H9 (cell line): ENCODE measurements around the gene RMRP. TPM values are rescaled to one million over a fixed set of nuclear protein-coding genes. Genes with fewer than 3 reads are reported as not detected.

Source experiments
- DNase-seq: peaks from one replicate; pipeline ENCODE4 v3.0.0-alpha.2; 2017
- H2AFZ ChIP-seq: one replicate; pipeline ENCODE4 v1.6.1; 2013; ENCODE audit warnings: mild to moderate bottlenecking, low read length, control low read depth, moderate library complexity
- H2AK5ac ChIP-seq: 2 replicates; pipeline ENCODE4 v1.6.1; 2013; ENCODE audit warnings: low read length, control low read depth, mixed read lengths; ENCODE audit not compliant: insufficient read length
- H2BK120ac ChIP-seq: one replicate; pipeline ENCODE4 v1.6.1; 2013; ENCODE audit warnings: low read depth, mild to moderate bottlenecking, low read length, control low read depth, inconsistent platforms; ENCODE audit not compliant: poor library complexity, severe bottlenecking
- H2BK12ac ChIP-seq: 2 replicates; pipeline ENCODE4 v1.6.1; 2013; ENCODE audit warnings: low read length, control low read depth, mixed read lengths, low read depth; ENCODE audit not compliant: insufficient read length
- H2BK15ac ChIP-seq: 2 replicates; pipeline ENCODE4 v1.6.1; 2013; ENCODE audit warnings: low read depth, low read length, control low read depth
- H2BK20ac ChIP-seq: one replicate; pipeline ENCODE4 v1.6.1; 2013; ENCODE audit warnings: low read depth, mild to moderate bottlenecking, low read length, control low read depth, inconsistent platforms; ENCODE audit not compliant: poor library complexity, severe bottlenecking
- H2BK5ac ChIP-seq: 2 replicates; pipeline ENCODE4 v1.6.1; 2013; ENCODE audit warnings: low read length, control low read depth, mixed read lengths; ENCODE audit not compliant: insufficient read length
- H3K14ac ChIP-seq: 2 replicates; pipeline ENCODE4 v1.6.1; 2013; ENCODE audit warnings: low read length, control low read depth; ENCODE audit not compliant: insufficient read depth
- H3K18ac ChIP-seq: 2 replicates; pipeline ENCODE4 v1.6.1; 2013; ENCODE audit warnings: low read depth, mild to moderate bottlenecking, mixed read lengths, low read length, control low read depth; ENCODE audit not compliant: insufficient read length
- H3K23ac ChIP-seq: 2 replicates; pipeline ENCODE4 v1.6.1; 2013; ENCODE audit warnings: low read length, control low read depth, mixed read lengths, low read depth; ENCODE audit not compliant: insufficient read length
- H3K23me2 ChIP-seq: 2 replicates; pipeline ENCODE4 v1.6.1; 2013; ENCODE audit warnings: low read depth, mild to moderate bottlenecking, mixed read lengths, low read length, control low read depth; ENCODE audit not compliant: insufficient read length, poor library complexity, severe bottlenecking
- H3K27ac ChIP-seq: 2 replicates; pipeline ENCODE4 v1.5.1; 2013; ENCODE audit warnings: low read length, control low read depth, mixed read lengths, low read depth; ENCODE audit not compliant: insufficient read length
- H3K27me3 ChIP-seq: 2 replicates; pipeline ENCODE4 v1.6.1; 2013; ENCODE audit warnings: low read length, control low read depth, inconsistent platforms; ENCODE audit not compliant: insufficient read depth
- H3K4ac ChIP-seq: 2 replicates; pipeline ENCODE4 v1.6.1; 2013; ENCODE audit warnings: low read depth, mild to moderate bottlenecking, control low read depth, inconsistent platforms, low read length, moderate library complexity
- H3K4me1 ChIP-seq: 2 replicates; pipeline ENCODE4 v1.6.1; 2013; ENCODE audit warnings: low read length, control low read depth, inconsistent platforms; ENCODE audit not compliant: insufficient read depth
- H3K4me2 ChIP-seq: 2 replicates; pipeline ENCODE4 v1.6.1; 2013; ENCODE audit warnings: low read length, control low read depth, mixed read lengths; ENCODE audit not compliant: insufficient read length, insufficient read depth
- H3K56ac ChIP-seq: 2 replicates; pipeline ENCODE4 v1.6.1; 2013; ENCODE audit warnings: low read depth, mild to moderate bottlenecking, mixed read lengths, low read length, control low read depth; ENCODE audit not compliant: insufficient read length
- H3K79me1 ChIP-seq: 2 replicates; pipeline ENCODE4 v1.6.1; 2013; ENCODE audit warnings: low read depth, mild to moderate bottlenecking, moderate library complexity, low read length, control low read depth, inconsistent platforms; ENCODE audit not compliant: insufficient read depth, poor library complexity, severe bottlenecking
- H3K79me2 ChIP-seq: 2 replicates; pipeline ENCODE4 v1.6.1; 2013; ENCODE audit warnings: low read length, control low read depth, inconsistent platforms; ENCODE audit not compliant: insufficient read depth
- H3K9ac ChIP-seq: 2 replicates; pipeline ENCODE4 v1.6.1; 2013; ENCODE audit warnings: low read length, control low read depth, mixed read lengths; ENCODE audit not compliant: insufficient read length; ENCODE audit errors: extremely low read depth
- H3K9me3 ChIP-seq: one replicate; pipeline ENCODE4 v1.6.1; 2013; ENCODE audit warnings: low read depth, low read length, inconsistent platforms; ENCODE audit not compliant: control insufficient read depth
- H3T11ph ChIP-seq: one replicate; pipeline ENCODE4 v1.6.1; 2013; ENCODE audit warnings: mild to moderate bottlenecking, low read length, control low read depth, inconsistent platforms
- H4K20me1 ChIP-seq: one replicate; pipeline ENCODE4 v1.6.1; 2013; ENCODE audit not compliant: control insufficient read depth, insufficient read length, insufficient read depth
- H4K5ac ChIP-seq: 2 replicates; pipeline ENCODE4 v1.6.1; 2013; ENCODE audit warnings: low read depth, mild to moderate bottlenecking, mixed read lengths, low read length, control low read depth; ENCODE audit not compliant: insufficient read length
- H4K8ac ChIP-seq: replicated peaks from 2 replicates; pipeline ENCODE4 v1.6.1; 2013; ENCODE audit warnings: low read length, control low read depth, mixed read lengths, low read depth; ENCODE audit not compliant: insufficient read length
- H4K91ac ChIP-seq: 2 replicates; pipeline ENCODE4 v1.6.1; 2013; ENCODE audit warnings: low read depth, mild to moderate bottlenecking, moderate library complexity, mixed read lengths, low read length, control low read depth; ENCODE audit not compliant: insufficient read length
- H3K27ac Mint-ChIP-seq, 3 experiments: 2 replicates in 2 of 3; 3 replicates in 1 of 3; pipeline ENCODE4 v1.8.0; 2020 to 2021; ENCODE audit warnings: mixed read lengths in 3 of 3, mild to moderate bottlenecking in 1 of 3, moderate library complexity in 1 of 3
- H3K27me3 Mint-ChIP-seq: 2 replicates; pipeline ENCODE4 v1.8.0; 2021; ENCODE audit warnings: low read depth, mild to moderate bottlenecking, moderate library complexity, mixed read lengths
- H3K36me3 Mint-ChIP-seq, 3 experiments: 2 replicates in 2 of 3; 3 replicates in 1 of 3; pipeline ENCODE4 v1.8.0; 2020 to 2021; ENCODE audit warnings: low read depth in 3 of 3, mixed read lengths in 3 of 3; ENCODE audit not compliant: insufficient read depth in 1 of 3
- H3K4me1 Mint-ChIP-seq, 2 experiments: 2 replicates each; pipeline ENCODE4 v1.8.0; 2020; ENCODE audit warnings: mixed read lengths in 2 of 2
- H3K4me3 Mint-ChIP-seq, 2 experiments: 2 replicates in 1 of 2; 3 replicates in 1 of 2; pipeline ENCODE4 v1.8.0; 2020 to 2021; ENCODE audit warnings: mild to moderate bottlenecking in 2 of 2, mixed read lengths in 2 of 2, moderate library complexity in 1 of 2
- H3K9me3 Mint-ChIP-seq, 2 experiments: 2 replicates in 1 of 2; 3 replicates in 1 of 2; pipeline ENCODE4 v1.8.0; 2020; ENCODE audit warnings: mild to moderate bottlenecking in 2 of 2, mixed read lengths in 2 of 2, moderate library complexity in 1 of 2
- WGBS: extraction: QIAGEN DNeasy Blood & Tissue Kit; methylation state at CpG from one replicate; pipeline ENCODE4 v1.1.7; 2013; ENCODE audit warnings: missing lambda C conversion rate, low lambda C conversion rate, mixed read lengths; ENCODE audit not compliant: insufficient read length; ENCODE audit errors: extremely low coverage; 5-methylcytosine and 5-hydroxymethylcytosine counted together
- total RNA-seq: library from RNA; stranded (reverse); gene quantifications from 2 replicates; pipeline ENCODE4 v1.2.1, GENCODE V29; 2021
- TF ChIP-seq, protein P1 (sequence below): fragments of 200-600 bp; sonication (generic); conservative IDR thresholded peaks from 3 replicates; pipeline ENCODE4 v1.8.0; 2021; ENCODE audit warnings: antibody characterized with exemption, mild to moderate bottlenecking

Gene RMRP
- total RNA-seq, 1 experiment from 2014 or later: 18,417 TPM

DNA sequence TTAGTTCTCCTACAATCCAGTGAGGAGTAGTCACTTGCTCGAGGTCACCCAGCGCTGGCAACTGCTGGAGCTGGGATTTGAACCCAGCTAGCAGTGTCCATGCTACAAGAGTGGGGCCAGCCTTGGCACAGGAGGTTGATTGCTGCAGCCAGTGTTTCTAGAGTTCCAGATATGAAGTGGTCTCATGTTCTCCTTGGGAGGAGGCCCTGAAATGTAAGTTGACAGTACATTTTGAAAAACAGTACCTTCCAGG, 1.1 kb upstream of the RMRP start:
- H3K9ac ChIP-seq: peak overlapping the region; percentile 48
- no peak overlapping the region for H3K14ac ChIP-seq
- no peaks in the 10 kb centered on the region for H3K79me1 ChIP-seq
- H3K56ac ChIP-seq: no peak overlapping the region
- no peak overlapping the region for H3K23ac ChIP-seq
- H2AFZ ChIP-seq: no peak overlapping the region
- DNase-seq: no peak
- no peak overlapping the region for H2AK5ac ChIP-seq
- H3T11ph ChIP-seq: no peak overlapping the region
- H3K4ac ChIP-seq: no peak overlapping the region
- H2BK12ac ChIP-seq: no peak overlapping the region
- H3K18ac ChIP-seq: no peak overlapping the region
- no peak overlapping the region for H4K5ac ChIP-seq
- Mint-ChIP-seq H3K9me3 (peaks cover 2 to 3% of the 10 kb centered on the region in 2 experiments; a peak in 3 of 5 replicates), H3K4me1 (peaks cover 27 to 32% of the 10 kb centered on the region in 2 experiments), H3K4me3 (peak overlapping the region; percentile 83 to 85), H3K27me3 (peaks cover 18% of the 10 kb centered on the region), H3K27ac (peak overlapping the region in 1 of 3 experiments; percentile 74; a peak in 1 of 7 replicates), H3K36me3 (peaks cover 28 to 40% (median 37%) of the 10 kb centered on the region in 3 experiments)
- H2BK120ac ChIP-seq: no peak overlapping the region
- H3K79me2 ChIP-seq: no peaks in the 10 kb centered on the region
- no CpG with 5 or more reads among the region's 2 CpGs for WGBS
- no peaks in the 10 kb centered on the region for H3K9me3 ChIP-seq
- H3K27me3 ChIP-seq: no peaks in the 10 kb centered on the region
- H3K4me1 ChIP-seq: peaks cover 3% of the 10 kb centered on the region; the same call in 1 of the 2 replicates
- peak overlapping the region; percentile 76 for H3K4me2 ChIP-seq
- no peak overlapping the region for H4K91ac ChIP-seq
- no peak overlapping the region for H2BK20ac ChIP-seq
- H4K20me1 ChIP-seq: no peaks in the 10 kb centered on the region
- H2BK15ac ChIP-seq: no peak overlapping the region
- no peak overlapping the region for H2BK5ac ChIP-seq
- peaks cover 12% of the 10 kb centered on the region for H3K23me2 ChIP-seq
- TF ChIP-seq, protein P1, sequence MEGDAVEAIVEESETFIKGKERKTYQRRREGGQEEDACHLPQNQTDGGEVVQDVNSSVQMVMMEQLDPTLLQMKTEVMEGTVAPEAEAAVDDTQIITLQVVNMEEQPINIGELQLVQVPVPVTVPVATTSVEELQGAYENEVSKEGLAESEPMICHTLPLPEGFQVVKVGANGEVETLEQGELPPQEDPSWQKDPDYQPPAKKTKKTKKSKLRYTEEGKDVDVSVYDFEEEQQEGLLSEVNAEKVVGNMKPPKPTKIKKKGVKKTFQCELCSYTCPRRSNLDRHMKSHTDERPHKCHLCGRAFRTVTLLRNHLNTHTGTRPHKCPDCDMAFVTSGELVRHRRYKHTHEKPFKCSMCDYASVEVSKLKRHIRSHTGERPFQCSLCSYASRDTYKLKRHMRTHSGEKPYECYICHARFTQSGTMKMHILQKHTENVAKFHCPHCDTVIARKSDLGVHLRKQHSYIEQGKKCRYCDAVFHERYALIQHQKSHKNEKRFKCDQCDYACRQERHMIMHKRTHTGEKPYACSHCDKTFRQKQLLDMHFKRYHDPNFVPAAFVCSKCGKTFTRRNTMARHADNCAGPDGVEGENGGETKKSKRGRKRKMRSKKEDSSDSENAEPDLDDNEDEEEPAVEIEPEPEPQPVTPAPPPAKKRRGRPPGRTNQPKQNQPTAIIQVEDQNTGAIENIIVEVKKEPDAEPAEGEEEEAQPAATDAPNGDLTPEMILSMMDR: no peak
- no peak overlapping the region for H4K8ac ChIP-seq
- H3K27ac ChIP-seq: no peak overlapping the region
